Stimulated activated CD8-positive, alpha-beta memory T cell treated with anti-CD3 and anti-CD28 coated beads, Interleukin-4, amount 100 ng/mL, for 1 hour (primary cell): ENCODE results near the gene CCDC180.
"Not testable (repeated sequence)": the region's sequence is repeated elsewhere in the genome, so short reads cannot be mapped to it uniquely, and the experiment has no call there.

Experiments
- DNase-seq, 2 donors: peaks; one replicate each; pipeline ENCODE4 v3.0.0-alpha.2; 2020; ENCODE audit warnings: low read depth in 2 of 2, low spot score in 1 of 2

The CCDC180 gene

DNA sequence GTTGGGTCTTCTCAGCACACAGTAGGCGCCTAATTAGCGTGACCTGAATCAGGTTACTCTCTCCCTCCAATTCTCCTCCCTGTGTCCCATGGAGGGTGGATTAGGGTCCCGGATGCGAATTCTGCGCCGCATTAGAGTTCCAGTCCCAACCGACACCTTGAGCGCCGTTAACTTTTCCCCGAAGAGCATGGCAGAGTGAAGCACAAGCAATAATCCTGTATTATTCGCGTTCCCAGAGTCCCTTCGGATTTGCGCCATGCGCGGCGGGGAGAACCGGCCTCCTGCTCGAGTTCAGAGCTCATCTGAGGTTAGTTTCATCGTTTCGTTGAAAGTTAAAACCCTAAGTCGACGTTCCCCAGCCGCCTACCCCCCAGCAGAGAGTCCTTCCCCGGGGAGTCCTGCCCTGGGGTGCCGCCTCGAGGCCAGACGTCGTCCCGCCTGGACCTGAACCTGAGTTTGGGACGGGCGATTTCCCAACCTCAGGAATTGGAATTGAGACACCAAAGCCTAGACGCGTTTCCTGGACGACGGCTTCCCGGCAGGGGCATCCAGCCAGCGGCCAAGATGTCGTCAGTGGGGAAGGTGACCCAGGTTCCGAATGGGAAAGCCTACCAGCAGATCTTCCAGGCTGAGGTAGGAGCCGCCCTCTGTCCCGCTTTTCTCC, at the start of gene CCDC180:
CCDC180 (plus strand) TSS at position 160 of the 664 bp plus-strand sequence; CDS start at position 565, 405 bp downstream.
- no peak for DNase-seq

- not testable (repeated sequence) for DNase-seq
Observed at GRCh38 chr9:97259834-97260514, 47.5 kb upstream of the CCDC180 start.

DNA sequence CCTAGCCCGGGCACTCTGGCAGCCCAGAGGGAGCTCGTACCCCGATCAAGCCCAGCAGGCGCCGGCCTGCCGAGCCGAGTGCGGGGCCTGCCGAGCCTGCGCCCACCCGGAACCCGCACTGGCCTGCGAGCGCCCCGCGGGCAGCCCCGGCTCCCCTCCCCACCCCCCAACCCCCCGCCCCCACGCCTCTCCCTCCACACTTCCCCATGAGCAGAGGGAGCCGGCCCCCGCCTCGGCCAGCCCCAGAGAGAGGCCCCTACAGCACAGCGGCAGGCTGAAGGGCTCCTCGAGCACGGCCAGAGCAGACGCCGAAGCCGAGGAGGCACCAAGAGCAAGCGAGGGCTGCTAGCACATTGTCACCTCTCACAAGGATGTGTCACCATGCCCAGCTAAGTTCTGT, 36.2 kb upstream of the CCDC180 start:
- DNase-seq, result no peak

GRCh38 chr9:97272072-97272471, 35.4 kb upstream of the CCDC180 start:
- DNase-seq, result no peak

DNA sequence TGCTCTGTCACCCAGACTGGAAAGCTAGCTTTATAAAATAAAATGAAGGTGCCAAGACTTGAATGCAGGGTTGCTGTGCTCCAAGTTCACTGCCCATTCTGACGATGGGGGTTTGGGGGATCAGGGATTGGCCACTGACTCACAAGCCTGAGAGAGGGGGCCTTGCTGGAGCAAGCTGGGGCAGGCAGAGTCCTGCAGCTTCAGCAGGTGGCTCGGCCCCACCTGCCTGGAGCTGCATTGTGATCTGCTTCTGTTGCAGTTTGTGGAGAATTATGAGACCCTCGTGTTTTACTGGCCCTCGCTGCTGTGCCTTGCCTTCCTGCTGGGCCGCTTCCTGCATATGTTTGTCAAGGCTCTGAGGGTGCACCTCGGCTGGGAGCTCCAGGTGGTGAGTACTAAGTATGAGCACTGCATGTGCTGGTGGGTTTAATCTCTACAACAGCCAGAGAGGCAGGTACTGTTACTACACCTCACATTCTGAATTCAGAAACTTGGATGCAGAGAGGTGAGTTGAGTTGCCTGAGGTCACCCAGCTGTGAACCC, 31.1 kb upstream of the CCDC180 start:
- no peak for DNase-seq

GRCh38 chr9:97277953-97278352, 29.5 kb upstream of the CCDC180 start:
- no peak for DNase-seq

DNA sequence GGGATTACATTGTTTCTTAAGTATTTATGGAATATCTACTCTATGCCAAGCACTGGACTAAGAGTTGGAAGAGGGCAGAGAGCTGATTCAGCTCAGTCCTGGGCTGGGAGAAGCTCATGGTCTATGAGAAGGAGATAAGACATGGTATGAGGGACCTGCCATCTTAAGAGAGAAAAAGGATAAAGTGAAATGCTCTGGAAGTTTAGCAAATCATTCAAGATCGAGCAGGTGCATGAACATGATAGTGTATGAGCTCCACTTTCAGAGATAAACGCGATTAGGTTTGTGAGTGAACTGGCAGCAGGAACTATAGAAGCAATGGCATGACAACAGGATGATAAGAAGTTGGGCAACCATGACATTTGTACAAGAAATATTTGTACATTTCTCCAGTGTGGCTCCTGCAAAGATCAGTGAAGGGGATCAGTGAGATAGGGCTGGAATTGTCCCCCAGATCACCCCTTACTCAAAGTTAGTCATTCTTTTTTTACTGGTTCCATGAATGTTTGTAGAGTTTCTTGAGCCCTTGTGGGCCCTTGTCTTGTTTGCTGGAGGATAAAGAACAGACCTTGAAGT, 26.6 kb upstream of the CCDC180 start:
- no peak for DNase-seq

GRCh38 chr9:97283768-97284167, 23.7 kb upstream of the CCDC180 start:
- DNase-seq, result no peak

- DNase-seq, result no peak
Observed at GRCh38 chr9:97284798-97285197, 22.7 kb upstream of the CCDC180 start.

GRCh38 chr9:97292200-97292599, 15.3 kb upstream of the CCDC180 start:
- no peak for DNase-seq

GRCh38 chr9:97293207-97293721, 14.2 kb upstream of the CCDC180 start:
- no peak for DNase-seq

DNA sequence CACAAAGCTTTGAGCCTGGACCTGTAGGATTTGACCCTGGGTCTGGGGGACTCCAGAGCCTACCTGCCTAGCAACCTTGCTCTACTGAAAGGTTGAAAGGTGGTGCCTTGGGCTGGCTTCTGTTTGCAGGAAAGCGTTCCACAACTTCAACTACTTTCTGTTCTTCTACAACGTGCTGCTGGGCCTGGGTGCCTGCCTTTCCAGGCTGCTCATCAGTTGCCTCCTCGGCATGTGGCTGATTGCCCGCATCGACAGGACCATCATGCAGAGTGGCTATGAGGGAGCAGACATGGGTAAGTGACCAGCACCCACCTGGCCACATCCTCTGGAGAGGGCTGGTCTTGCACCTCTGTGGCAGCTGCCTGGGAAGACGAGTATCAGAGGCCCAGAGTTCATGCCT, 13.6 kb upstream of the CCDC180 start:
- no peak for DNase-seq

- DNase-seq, result no peak
Observed at GRCh38 chr9:97297889-97298288, 9.6 kb upstream of the CCDC180 start.

GRCh38 chr9:97299809-97300414, 7.5 kb upstream of the CCDC180 start:
- no peak for DNase-seq

DNA sequence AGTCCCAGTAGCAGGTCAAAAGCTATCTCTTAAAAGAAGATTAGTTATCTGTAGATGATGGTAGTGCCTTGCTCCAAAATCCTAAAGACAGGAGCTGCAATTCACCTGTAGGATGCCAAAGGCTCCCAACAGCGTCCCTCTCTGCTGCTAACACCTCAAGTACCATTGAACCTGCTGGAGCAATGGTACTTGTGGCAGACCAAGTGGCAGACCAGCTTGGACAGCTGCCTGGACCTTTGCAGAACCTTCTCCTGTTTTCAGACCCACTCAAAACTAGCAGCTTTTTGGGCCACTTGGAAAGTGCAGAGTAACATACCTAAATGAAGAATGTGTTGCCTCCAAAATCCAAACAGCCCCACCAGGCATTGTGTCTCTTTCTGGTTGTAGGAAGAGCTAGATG, 6.9 kb upstream of the CCDC180 start:
- no peak for DNase-seq

DNA sequence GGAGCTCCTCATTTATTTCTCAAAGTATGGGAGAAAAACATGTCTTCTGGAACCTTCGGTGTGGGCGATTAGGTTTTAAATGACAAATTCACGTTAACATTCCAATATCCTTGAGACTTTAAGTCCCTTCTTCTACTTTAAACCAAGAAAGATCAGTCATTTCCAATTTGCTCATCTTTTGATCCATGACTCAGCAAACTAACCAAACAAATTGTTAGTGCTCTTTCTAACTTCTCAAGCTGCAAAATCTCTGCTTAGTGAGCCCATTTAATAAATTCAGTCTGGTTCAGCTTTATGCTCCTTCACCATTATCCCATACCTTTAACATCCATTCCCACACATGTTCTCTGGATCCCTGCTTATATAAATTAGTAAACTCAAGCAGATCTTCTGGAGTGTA, 5.5 kb upstream of the CCDC180 start:
- DNase-seq, result no peak

DNA sequence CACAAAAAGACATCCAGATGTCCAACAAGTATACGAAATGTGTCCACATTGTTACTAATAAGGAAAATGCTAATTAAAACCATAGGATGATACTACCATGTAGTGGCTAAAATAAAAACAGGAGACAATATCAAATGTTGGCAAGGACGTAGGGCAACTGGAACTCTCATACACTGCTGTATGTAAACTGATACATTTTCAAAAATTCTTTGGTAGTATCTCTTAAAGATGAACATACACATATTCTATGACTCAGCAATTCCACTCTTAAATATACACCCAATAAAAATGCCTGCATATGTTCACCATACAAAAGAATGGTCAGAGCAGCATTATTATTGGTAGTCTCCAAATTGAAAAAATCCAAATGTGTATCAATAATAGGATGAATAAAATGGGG, 2.9 kb upstream of the CCDC180 start:
- DNase-seq, result no peak

- DNase-seq, result no peak
Observed at GRCh38 chr9:97305501-97306298, 1.8 kb upstream of the CCDC180 start.

DNA sequence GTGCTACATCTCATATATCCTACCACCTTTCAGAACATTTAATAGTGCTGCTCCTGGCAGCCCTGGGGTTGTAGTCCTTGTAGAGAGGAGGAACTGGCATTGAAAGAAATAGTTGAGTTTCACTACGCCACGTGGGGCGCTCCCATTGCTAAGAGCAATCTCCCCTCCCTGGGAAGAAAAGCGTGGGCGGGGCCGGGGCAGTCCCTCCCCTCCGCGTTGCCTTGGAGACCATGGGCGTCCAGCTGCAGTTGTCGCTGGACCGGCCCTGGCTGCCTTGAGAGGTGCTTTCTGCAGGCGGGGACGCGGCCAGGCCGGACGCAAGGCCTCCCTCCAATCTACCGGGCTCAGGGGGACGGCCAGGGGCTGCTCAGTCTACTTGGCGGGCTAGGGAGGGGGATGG, 368 bp upstream of the CCDC180 start:
- DNase-seq, result no peak

GRCh38 chr9:97309260-97309659, 1.8 kb downstream of the CCDC180 start:
- no peak for DNase-seq

- DNase-seq, result no peak
Observed at GRCh38 chr9:97310023-97310422, 2.6 kb downstream of the CCDC180 start.
